ENCODE results near the gene RNF31. TPM values are rescaled to one million over a fixed set of nuclear protein-coding genes. Genes with fewer than 3 reads are reported as not detected.

The RNF31 gene
- total and polyA plus RNA-seq, 2 of the 13 experiments (the other 11 are each of a cell fraction or from before 2014, with no cell fraction given), result 48.2 to 86.8 TPM

DNA sequence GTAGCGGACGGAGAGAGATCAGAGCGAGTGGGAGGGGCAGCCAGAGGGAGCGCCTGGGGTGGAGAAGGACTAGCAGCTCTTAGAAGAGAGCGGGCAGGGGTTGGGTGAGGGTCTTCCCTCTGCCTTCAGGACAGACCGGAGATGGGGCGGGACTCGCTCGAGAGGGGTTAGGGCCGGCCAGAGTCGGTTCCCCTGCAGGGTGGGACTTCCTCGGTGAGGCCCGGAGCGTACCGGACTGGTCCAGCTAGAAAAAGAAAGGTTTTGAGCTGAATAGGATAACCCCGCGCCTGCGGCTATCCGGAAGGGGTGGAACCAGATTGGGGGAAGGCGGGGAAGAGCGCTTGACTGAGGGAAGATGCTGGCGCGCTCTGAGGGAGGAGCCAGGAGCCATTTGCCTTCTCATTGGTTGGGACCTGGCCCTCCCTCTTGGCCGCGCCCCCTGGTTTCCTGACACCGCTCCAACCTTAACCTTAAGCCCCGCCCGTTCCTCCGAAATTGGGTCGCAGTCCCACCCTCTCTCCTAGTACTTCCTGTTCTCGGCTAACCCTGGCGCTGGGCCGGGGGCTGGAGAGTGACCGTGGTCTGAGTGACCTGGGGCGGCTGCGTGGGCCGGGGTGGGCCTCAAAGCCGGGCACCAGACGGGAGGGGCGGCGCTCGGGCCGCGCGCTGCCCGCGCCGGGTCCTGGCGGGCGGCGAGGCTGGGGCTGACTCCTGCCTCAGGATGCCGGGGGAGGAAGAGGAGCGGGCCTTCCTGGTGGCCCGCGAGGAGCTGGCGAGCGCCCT, at the start of gene RNF31 (continued):
- TF ChIP-seq U2AF1 (optimal IDR thresholded peaks at IDR 0.05; ENCODE audit: low read depth, low read length) (peak; percentile 83), ZNF569 (CRISPR knock-in tag; IDR thresholded peaks at IDR 0.05; ENCODE audit: borderline replicate concordance) (peak; percentile 95; the same call in 1 of the 2 replicates), ZBTB8A (CRISPR knock-in tag; IDR thresholded peaks at IDR 0.05; ENCODE audit: borderline replicate concordance, low read depth) (no peak; the same call in none of the 2 replicates), ZNF556 (CRISPR knock-in tag; IDR thresholded peaks at IDR 0.05; ENCODE audit: borderline replicate concordance) (peak; percentile 57; the same call in 1 of the 2 replicates), FOXP1 (IDR thresholded peaks at IDR 0.05) (no peak), FOXP1 (CRISPR knock-in tag; IDR thresholded peaks at IDR 0.05) (no peak), NR0B2 (CRISPR knock-in tag; IDR thresholded peaks at IDR 0.05) (peak; percentile 1; the same call in 1 of the 2 replicates), ZNF616 (CRISPR knock-in tag; IDR thresholded peaks at IDR 0.05; ENCODE audit: low read depth) (peak; percentile 54), POLR2A (IDR thresholded peaks at IDR 0.05; ENCODE audit: insufficient read depth in 1 of 2, low read depth in 2 of 2, low read length in 2 of 2) (peak in 1 of 2 experiments; percentile 67; a peak in 2 of 4 replicates), ZNF3 (CRISPR knock-in tag; IDR thresholded peaks at IDR 0.05) (0 out of 2 replicates have a peak, but pooled peaks have one; percentile 64), MED8 (CRISPR knock-in tag; IDR thresholded peaks at IDR 0.05; ENCODE audit: insufficient replicate concordance) (peak; percentile 11), POLR2AphosphoS2 (IDR thresholded peaks at IDR 0.05; ENCODE audit: low read depth, low read length) (no peak), ZNF44 (CRISPR knock-in tag; IDR thresholded peaks at IDR 0.05) (peak; percentile 24; the same call in 1 of the 2 replicates), MIER3 (CRISPR knock-in tag; IDR thresholded peaks at IDR 0.05; ENCODE audit: borderline replicate concordance) (no peak; the same call in none of the 2 replicates), ONECUT2 (CRISPR knock-in tag; IDR thresholded peaks at IDR 0.05) (peak; percentile 9), NRL (CRISPR knock-in tag; IDR thresholded peaks at IDR 0.05; ENCODE audit: borderline replicate concordance) (no peak), NR2F6 (IDR thresholded peaks at IDR 0.05) (no peak; the same call in 1 of the 2 replicates), NR2F6 (CRISPR knock-in tag; IDR thresholded peaks at IDR 0.05) (peak; percentile 5; the same call in 1 of the 2 replicates), NFYB (CRISPR knock-in tag; IDR thresholded peaks at IDR 0.05) (peak; percentile 91), HMG20B (CRISPR knock-in tag; conservative IDR thresholded peaks at IDR 0.05) (0 out of 2 replicates have a peak, but pooled peaks have one; percentile 42), ZNF772 (CRISPR knock-in tag; IDR thresholded peaks at IDR 0.05) (peak; percentile 21; the same call in 1 of the 2 replicates)
- TF ChIP-seq, protein P1, sequence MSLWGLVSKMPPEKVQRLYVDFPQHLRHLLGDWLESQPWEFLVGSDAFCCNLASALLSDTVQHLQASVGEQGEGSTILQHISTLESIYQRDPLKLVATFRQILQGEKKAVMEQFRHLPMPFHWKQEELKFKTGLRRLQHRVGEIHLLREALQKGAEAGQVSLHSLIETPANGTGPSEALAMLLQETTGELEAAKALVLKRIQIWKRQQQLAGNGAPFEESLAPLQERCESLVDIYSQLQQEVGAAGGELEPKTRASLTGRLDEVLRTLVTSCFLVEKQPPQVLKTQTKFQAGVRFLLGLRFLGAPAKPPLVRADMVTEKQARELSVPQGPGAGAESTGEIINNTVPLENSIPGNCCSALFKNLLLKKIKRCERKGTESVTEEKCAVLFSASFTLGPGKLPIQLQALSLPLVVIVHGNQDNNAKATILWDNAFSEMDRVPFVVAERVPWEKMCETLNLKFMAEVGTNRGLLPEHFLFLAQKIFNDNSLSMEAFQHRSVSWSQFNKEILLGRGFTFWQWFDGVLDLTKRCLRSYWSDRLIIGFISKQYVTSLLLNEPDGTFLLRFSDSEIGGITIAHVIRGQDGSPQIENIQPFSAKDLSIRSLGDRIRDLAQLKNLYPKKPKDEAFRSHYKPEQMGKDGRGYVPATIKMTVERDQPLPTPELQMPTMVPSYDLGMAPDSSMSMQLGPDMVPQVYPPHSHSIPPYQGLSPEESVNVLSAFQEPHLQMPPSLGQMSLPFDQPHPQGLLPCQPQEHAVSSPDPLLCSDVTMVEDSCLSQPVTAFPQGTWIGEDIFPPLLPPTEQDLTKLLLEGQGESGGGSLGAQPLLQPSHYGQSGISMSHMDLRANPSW (CRISPR knock-in tag; IDR thresholded peaks at IDR 0.05; ENCODE audit: borderline replicate concordance), result no peak; the same call in 1 of the 2 replicates
- TF ChIP-seq, protein P2, sequence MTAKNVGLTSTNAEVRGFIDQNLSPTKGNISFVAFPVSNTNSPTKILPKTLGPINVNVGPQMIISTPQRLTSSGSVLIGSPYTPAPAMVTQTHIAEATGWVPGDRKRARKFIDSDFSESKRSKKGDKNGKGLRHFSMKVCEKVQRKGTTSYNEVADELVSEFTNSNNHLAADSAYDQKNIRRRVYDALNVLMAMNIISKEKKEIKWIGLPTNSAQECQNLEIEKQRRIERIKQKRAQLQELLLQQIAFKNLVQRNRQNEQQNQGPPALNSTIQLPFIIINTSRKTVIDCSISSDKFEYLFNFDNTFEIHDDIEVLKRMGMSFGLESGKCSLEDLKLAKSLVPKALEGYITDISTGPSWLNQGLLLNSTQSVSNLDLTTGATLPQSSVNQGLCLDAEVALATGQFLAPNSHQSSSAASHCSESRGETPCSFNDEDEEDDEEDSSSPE (CRISPR knock-in tag; IDR thresholded peaks at IDR 0.05), result peak; percentile 74; the same call in 1 of the 2 replicates
- TF ChIP-seq, protein P3, sequence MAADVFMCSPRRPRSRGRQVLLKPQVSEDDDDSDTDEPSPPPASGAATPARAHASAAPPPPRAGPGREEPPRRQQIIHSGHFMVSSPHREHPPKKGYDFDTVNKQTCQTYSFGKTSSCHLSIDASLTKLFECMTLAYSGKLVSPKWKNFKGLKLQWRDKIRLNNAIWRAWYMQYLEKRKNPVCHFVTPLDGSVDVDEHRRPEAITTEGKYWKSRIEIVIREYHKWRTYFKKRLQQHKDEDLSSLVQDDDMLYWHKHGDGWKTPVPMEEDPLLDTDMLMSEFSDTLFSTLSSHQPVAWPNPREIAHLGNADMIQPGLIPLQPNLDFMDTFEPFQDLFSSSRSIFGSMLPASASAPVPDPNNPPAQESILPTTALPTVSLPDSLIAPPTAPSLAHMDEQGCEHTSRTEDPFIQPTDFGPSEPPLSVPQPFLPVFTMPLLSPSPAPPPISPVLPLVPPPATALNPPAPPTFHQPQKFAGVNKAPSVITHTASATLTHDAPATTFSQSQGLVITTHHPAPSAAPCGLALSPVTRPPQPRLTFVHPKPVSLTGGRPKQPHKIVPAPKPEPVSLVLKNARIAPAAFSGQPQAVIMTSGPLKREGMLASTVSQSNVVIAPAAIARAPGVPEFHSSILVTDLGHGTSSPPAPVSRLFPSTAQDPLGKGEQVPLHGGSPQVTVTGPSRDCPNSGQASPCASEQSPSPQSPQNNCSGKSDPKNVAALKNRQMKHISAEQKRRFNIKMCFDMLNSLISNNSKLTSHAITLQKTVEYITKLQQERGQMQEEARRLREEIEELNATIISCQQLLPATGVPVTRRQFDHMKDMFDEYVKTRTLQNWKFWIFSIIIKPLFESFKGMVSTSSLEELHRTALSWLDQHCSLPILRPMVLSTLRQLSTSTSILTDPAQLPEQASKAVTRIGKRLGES (CRISPR knock-in tag; IDR thresholded peaks at IDR 0.05; ENCODE audit: borderline replicate concordance), result peak; percentile 87; the same call in 1 of the 2 replicates

Measured in HepG2 (cell line).